Endothelial cell of umbilical vein (primary cell): ENCODE measurements around the gene ALK. TPM values are rescaled to one million over a fixed set of nuclear protein-coding genes. Genes with fewer than 3 reads are reported as not detected.

ENCODE experiments used
- BruUV-seq: library from RNA; stranded (reverse); fragments of 400-500 nt; replicated peaks from 2 replicates; lab custom pipeline; 2021; lab: Mats Ljungman, UMichigan
- CTCF ChIA-PET: fragments of 300-600, 350-600 bp; sonication (Branson Sonifier 250); formaldehyde crosslinking; loops from one replicate; lab custom pipeline; 2021; ENCODE audit warnings: antibody characterized with exemption, inconsistent platforms; lab: Charles Lee
- POLR2A ChIA-PET: fragments of 300-600, 350-600 bp; sonication (Branson Sonifier 250); formaldehyde crosslinking; loops from one replicate; lab custom pipeline; 2021; ENCODE audit warnings: antibody characterized with exemption, inconsistent platforms; lab: Charles Lee
- DNase-seq: peaks from one replicate; pipeline ENCODE4 v3.0.0-alpha.2; 2011; ENCODE audit warnings: low read depth, low spot score
- FAIRE-seq: peaks from 2 replicates; lab custom pipeline; 2011; peaks lifted over from hg19 to GRCh38; lab: Jason Lieb, UNC
- H2AFZ ChIP-seq: 2 replicates; pipeline ENCODE4 v1.6.0; 2012; ENCODE audit warnings: low read depth, low read length, control low read depth, inconsistent platforms
- H3K27ac ChIP-seq: 2 replicates; pipeline ENCODE4 v1.5.1; 2011; ENCODE audit warnings: low read depth, mild to moderate bottlenecking, control low read depth, low read length, moderate library complexity; ENCODE audit not compliant: insufficient read depth
- H3K27me3 ChIP-seq, 2 experiments: 2 replicates each; pipeline versions ENCODE4 v1.6.0 to v1.6.1; 2011; ENCODE audit warnings: low read length in 2 of 2, mixed read lengths in 1 of 2; ENCODE audit not compliant: control insufficient read depth in 2 of 2, insufficient read depth in 2 of 2
- H3K36me3 ChIP-seq, 2 experiments: 2 replicates in 1 of 2; 3 replicates in 1 of 2; pipeline ENCODE4 v1.5.1; 2011; ENCODE audit warnings: low read length in 2 of 2, mild to moderate bottlenecking in 1 of 2, moderate library complexity in 1 of 2; ENCODE audit not compliant: control insufficient read depth in 2 of 2, insufficient read depth in 2 of 2; ENCODE audit errors: extremely low read depth in 1 of 2
- H3K4me1 ChIP-seq: 3 replicates; pipeline ENCODE4 v1.5.1; 2011; ENCODE audit warnings: mild to moderate bottlenecking, low read length; ENCODE audit not compliant: control insufficient read depth, insufficient read depth; ENCODE audit errors: extremely low read depth
- H3K4me2 ChIP-seq: 2 replicates; pipeline ENCODE4 v1.6.1; 2011; ENCODE audit warnings: low read length, control low read depth, mixed read lengths; ENCODE audit not compliant: insufficient read depth
- H3K4me3 ChIP-seq, 3 experiments: fragments of 200-600 bp in 1 of 3; sonication (generic), shearing (Covaris generic) in 1 of 3; replicated peaks in 1 of 3; 2 replicates each; pipeline ENCODE4 v1.5.1; 2011 to 2016; ENCODE audit warnings: control low read depth in 3 of 3, low read length in 3 of 3, mild to moderate bottlenecking in 2 of 3, inconsistent platforms in 1 of 3, low read depth in 1 of 3, moderate library complexity in 1 of 3; ENCODE audit not compliant: insufficient read depth in 1 of 3
- H3K79me2 ChIP-seq: 2 replicates; pipeline ENCODE4 v1.6.0; 2012; ENCODE audit warnings: low read length, inconsistent platforms; ENCODE audit not compliant: control insufficient read depth, insufficient read depth
- H3K9ac ChIP-seq: replicated peaks from 2 replicates; pipeline ENCODE3; 2011; ENCODE audit warnings: low read length, control low read depth; ENCODE audit not compliant: insufficient read depth; ENCODE audit errors: extremely low read depth
- H3K9me1 ChIP-seq: replicated peaks from 3 replicates; pipeline ENCODE4 v1.6.0; 2011; ENCODE audit warnings: mild to moderate bottlenecking, low read length; ENCODE audit not compliant: control insufficient read depth, insufficient read depth; ENCODE audit errors: extremely low read depth
- H3K9me3 ChIP-seq: replicated peaks from 2 replicates; pipeline ENCODE4 v1.5.1; 2012; ENCODE audit warnings: low read length, inconsistent platforms; ENCODE audit not compliant: control insufficient read depth, insufficient read depth
- H4K20me1 ChIP-seq: replicated peaks from 2 replicates; pipeline ENCODE3; 2011; ENCODE audit warnings: mild to moderate bottlenecking, low read length; ENCODE audit not compliant: control insufficient read depth, insufficient read depth; ENCODE audit errors: extremely low read depth
- GATA2 ChIP-seq: IDR thresholded peaks from 2 replicates; pipeline ENCODE4 v1.7.0; 2011; ENCODE audit warnings: low read depth, mild to moderate bottlenecking, moderate library complexity, mixed read lengths, low read length; ENCODE audit not compliant: insufficient read length, insufficient read depth
- MAX ChIP-seq: IDR thresholded peaks from 2 replicates; pipeline ENCODE4 v1.6.1; 2011; ENCODE audit not compliant: insufficient read depth, insufficient read length
- dilution Hi-C: fragments of 300-500 bp; cut with MboI; formaldehyde crosslinking; loops from one replicate; pipeline ENCODE4 v1.15.0; 2019; ENCODE audit warnings: low sequenced_read_pairs; ENCODE audit not compliant: extremely low pct_ligation_motif_present
- intact Hi-C: fragments of 100-400 bp; cut with micrococcal nuclease; formaldehyde crosslinking; loops from one replicate; pipeline ENCODE4 v1.10.0; 2022
- polyA plus RNA-seq, 4 experiments: library from polyadenylated mRNA; depleted of rRNA in 3 of 4; stranded (reverse) in 3 of 4; unstranded in 1 of 4; fragments of >200 nt; gene quantifications; 2 replicates each; pipeline versions ENCODE4 v1.2.1 to v1.2.3, GENCODE V29; 2011 to 2012; ENCODE audit warnings: missing spikeins in 1 of 4
- total RNA-seq: library from RNA; stranded (reverse); gene quantifications from 2 replicates; pipeline ENCODE4 v1.2.3, GENCODE V29; 2021

The ALK gene
- total and polyA plus RNA-seq, 2 donors (not counting 3 experiments of a cell fraction or from before 2014, with no cell fraction given) = not detected

- Histone ChIP-seq H4K20me1 (no peaks in the 10 kb centered on the region), H3K4me3 (no peak overlapping the region), H3K9me3 (peaks cover 3% of the 10 kb centered on the region), H3K4me2 (no peak overlapping the region), H3K9ac (no peak overlapping the region), H3K36me3 (no peaks in the 10 kb centered on the region), H2AFZ (no peak overlapping the region), H3K27me3 (no peaks in the 10 kb centered on the region), H3K79me2 (no peaks in the 10 kb centered on the region), H3K9me1 (no peaks in the 10 kb centered on the region), H3K4me1 (no peaks in the 10 kb centered on the region), H3K27ac (no peak overlapping the region)
- ChIA-PET CTCF (interaction anchor here (1.0 kb wide), 1 partner anchor 11 kb away, joined by 4 read pairs; no protein-coding TSS in a partner anchor), POLR2A (no interaction called here)
- DNase-seq = no peak
- TF ChIP-seq MAX = no peak
- intact Hi-C loops (no loop called here), dilution Hi-C loops (no loop called here)
- no peak for FAIRE-seq
- no TSS peak for BruUV-seq
These were observed 364.1 kb downstream of the ALK start for GRCh38 chr2:29557268-29557667.

GRCh38 chr2:29549069-29549380 lies 372.4 kb downstream of the ALK start:
- Histone ChIP-seq H3K36me3 (no peaks in the 10 kb centered on the region), H3K4me2 (no peak overlapping the region), H3K9ac (no peak overlapping the region), H3K79me2 (no peaks in the 10 kb centered on the region), H2AFZ (no peak overlapping the region), H3K9me3 (no peaks in the 10 kb centered on the region), H3K9me1 (no peaks in the 10 kb centered on the region), H3K4me1 (no peaks in the 10 kb centered on the region), H3K27ac (no peak overlapping the region), H3K27me3 (no peaks in the 10 kb centered on the region), H3K4me3 (no peak overlapping the region), H4K20me1 (no peaks in the 10 kb centered on the region)
- no peak for FAIRE-seq
- BruUV-seq = no TSS peak
- intact Hi-C loops (no loop called here), dilution Hi-C loops (no loop called here)
- DNase-seq = no peak
- no peak for TF ChIP-seq GATA2
- ChIA-PET POLR2A (no interaction called here), CTCF (no interaction called here)
